ENCODE data around the gene EGFR.

The EGFR gene

GRCh38 chr7:55104123-55104522, 85.3 kb downstream of the EGFR start:
- no peak for TF ChIP-seq CTCF (IDR thresholded peaks at IDR 0.05; ENCODE audit: extremely low read depth, insufficient read depth, missing control alignments)
- in situ Hi-C loops (cut with MboI; ENCODE audit: low pct_unique_long_range_greater_than_20kb, low sequenced_read_pairs, unreplicated experiment), result no loop called here

GRCh38 chr7:55104712-55105433, 86.1 kb downstream of the EGFR start:
- no peak for TF ChIP-seq CTCF (IDR thresholded peaks at IDR 0.05; ENCODE audit: extremely low read depth, insufficient read depth, missing control alignments)
- DNase-seq (ENCODE audit: low spot score), result no peak
- in situ Hi-C loops (cut with MboI; ENCODE audit: low pct_unique_long_range_greater_than_20kb, low sequenced_read_pairs, unreplicated experiment), result no loop called here

More at GRCh38 chr7:55104123-55104522, 85.3 kb downstream of the EGFR start:
- DNase-seq (ENCODE audit: low spot score), result no peak

GRCh38 chr7:55105952-55106351, 87.1 kb downstream of the EGFR start:
- no peak for DNase-seq (ENCODE audit: low spot score)
- no peak for TF ChIP-seq CTCF (IDR thresholded peaks at IDR 0.05; ENCODE audit: extremely low read depth, insufficient read depth, missing control alignments)
- in situ Hi-C loops (cut with MboI; ENCODE audit: low pct_unique_long_range_greater_than_20kb, low sequenced_read_pairs, unreplicated experiment), result no loop called here

- in situ Hi-C loops (cut with MboI; ENCODE audit: low pct_unique_long_range_greater_than_20kb, low sequenced_read_pairs, unreplicated experiment), result no loop called here
- no peak for TF ChIP-seq CTCF (IDR thresholded peaks at IDR 0.05; ENCODE audit: extremely low read depth, insufficient read depth, missing control alignments)
- no peak for DNase-seq (ENCODE audit: low spot score)
Observed at GRCh38 chr7:55107946-55108345, 89.1 kb downstream of the EGFR start.

GRCh38 chr7:55108401-55108800, 89.6 kb downstream of the EGFR start:
- in situ Hi-C loops (cut with MboI; ENCODE audit: low pct_unique_long_range_greater_than_20kb, low sequenced_read_pairs, unreplicated experiment), result no loop called here
- no peak for TF ChIP-seq CTCF (IDR thresholded peaks at IDR 0.05; ENCODE audit: extremely low read depth, insufficient read depth, missing control alignments)
- DNase-seq (ENCODE audit: low spot score), result no peak

GRCh38 chr7:55108818-55109217, 90.0 kb downstream of the EGFR start:
- TF ChIP-seq CTCF (IDR thresholded peaks at IDR 0.05; ENCODE audit: extremely low read depth, insufficient read depth, missing control alignments), result no peak
- in situ Hi-C loops (cut with MboI; ENCODE audit: low pct_unique_long_range_greater_than_20kb, low sequenced_read_pairs, unreplicated experiment), result no loop called here

More at GRCh38 chr7:55108818-55109217, 90.0 kb downstream of the EGFR start:
- no peak for DNase-seq (ENCODE audit: low spot score)
